Measurements from ENCODE around the gene TTC34. TPM values are rescaled to one million over a fixed set of nuclear protein-coding genes. Genes with fewer than 3 reads are reported as not detected.

TTC34 gene
- total RNA-seq, 6 experiments from 2014 or later = 0.11 to 0.19 (median 0.16) TPM

- H3K36me3 Mint-ChIP-seq (ENCODE audit: low read depth) = 0 out of 2 replicates have a peak, but pooled peaks cover 4% of the 10 kb centered on the region
- no peaks in the 10 kb centered on the region; the same call in 1 of the 2 replicates for H3K27me3 Mint-ChIP-seq (ENCODE audit: insufficient read depth)
- no peak for DNase-seq
- no peak overlapping the region for H3K27ac Mint-ChIP-seq
- H3K9me3 Mint-ChIP-seq = peaks cover 27% of the 10 kb centered on the region
- no peak overlapping the region for H3K4me3 Mint-ChIP-seq
- H3K4me1 Mint-ChIP-seq (ENCODE audit: low read depth) = no peaks in the 10 kb centered on the region
- no peak for TF ChIP-seq CTCF (IDR thresholded peaks at IDR 0.05)
Measured at GRCh38 chr1:2812136-2812535, 10.6 kb upstream of the TTC34 start.

- Mint-ChIP-seq H3K4me3 (no peak overlapping the region), H3K9me3 (peaks cover 33% of the 10 kb centered on the region), H3K27ac (no peak overlapping the region), H3K27me3 (ENCODE audit: insufficient read depth) (no peaks in the 10 kb centered on the region; the same call in 1 of the 2 replicates), H3K4me1 (ENCODE audit: low read depth) (no peaks in the 10 kb centered on the region), H3K36me3 (ENCODE audit: low read depth) (0 out of 2 replicates have a peak, but pooled peaks cover 4% of the 10 kb centered on the region)
- no peak for DNase-seq
- no peak for TF ChIP-seq CTCF (IDR thresholded peaks at IDR 0.05)
Measured at GRCh38 chr1:2811533-2811918, 10.0 kb upstream of the TTC34 start.

GRCh38 chr1:2810899-2811532, 9.5 kb upstream of the TTC34 start:
- Mint-ChIP-seq H3K9me3 (peaks cover 38% of the 10 kb centered on the region), H3K27me3 (ENCODE audit: insufficient read depth) (no peaks in the 10 kb centered on the region; the same call in 1 of the 2 replicates), H3K36me3 (ENCODE audit: low read depth) (0 out of 2 replicates have a peak, but pooled peaks cover 4% of the 10 kb centered on the region), H3K4me3 (no peak overlapping the region), H3K4me1 (ENCODE audit: low read depth) (no peaks in the 10 kb centered on the region), H3K27ac (no peak overlapping the region)
- no peak for DNase-seq
- TF ChIP-seq CTCF (IDR thresholded peaks at IDR 0.05) = no peak

- no peak overlapping the region for H3K27ac Mint-ChIP-seq
- no peaks in the 10 kb centered on the region; the same call in 1 of the 2 replicates for H3K27me3 Mint-ChIP-seq (ENCODE audit: insufficient read depth)
- no peak for DNase-seq
- no peak overlapping the region for H3K4me3 Mint-ChIP-seq
- H3K9me3 Mint-ChIP-seq = peaks cover 39% of the 10 kb centered on the region
- TF ChIP-seq CTCF (IDR thresholded peaks at IDR 0.05) = no peak
- H3K36me3 Mint-ChIP-seq (ENCODE audit: low read depth) = 0 out of 2 replicates have a peak, but pooled peaks cover 4% of the 10 kb centered on the region
- H3K4me1 Mint-ChIP-seq (ENCODE audit: low read depth) = no peaks in the 10 kb centered on the region
Measured at GRCh38 chr1:2810281-2810680, 8.8 kb upstream of the TTC34 start.

GRCh38 chr1:2809656-2810055, 8.2 kb upstream of the TTC34 start:
- Mint-ChIP-seq H3K9me3 (peaks cover 36% of the 10 kb centered on the region), H3K4me1 (ENCODE audit: low read depth) (no peaks in the 10 kb centered on the region), H3K36me3 (ENCODE audit: low read depth) (0 out of 2 replicates have a peak, but pooled peaks cover 4% of the 10 kb centered on the region), H3K27ac (no peak overlapping the region), H3K4me3 (no peak overlapping the region), H3K27me3 (ENCODE audit: insufficient read depth) (no peaks in the 10 kb centered on the region)
- no peak for TF ChIP-seq CTCF (IDR thresholded peaks at IDR 0.05)
- no peak for DNase-seq
